NAMALWA (cell line): ENCODE results near the gene SLIT3.

Experiments used
- DNase-seq: peaks from one replicate; pipeline ENCODE4 v3.0.0-alpha.2; 2015; ENCODE audit warnings: low spot score

SLIT3 gene

DNA sequence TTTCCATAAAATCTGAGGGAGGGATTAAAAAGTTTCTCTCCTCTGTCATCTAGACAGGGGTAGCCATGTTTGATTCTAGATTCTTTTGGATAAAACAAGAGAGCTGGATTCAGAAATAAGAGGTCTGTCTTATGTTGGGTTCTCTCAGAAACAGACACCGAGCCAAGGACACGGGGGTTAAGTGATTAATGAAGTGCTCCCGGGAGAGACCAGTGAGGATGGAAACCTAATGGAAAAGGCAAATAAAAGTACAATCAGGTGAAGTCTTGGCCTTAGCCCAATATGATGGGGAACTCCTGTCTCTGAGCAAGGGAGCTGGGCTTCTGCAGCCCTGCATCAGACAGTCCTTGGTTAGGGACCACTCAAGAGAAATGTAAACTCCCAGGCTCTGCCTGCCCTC lies 413.0 kb downstream of the SLIT3 start:
- no peak for DNase-seq

- no peak for DNase-seq
These were observed 414.8 kb downstream of the SLIT3 start for GRCh38 chr5:168886157-168886556.

DNA sequence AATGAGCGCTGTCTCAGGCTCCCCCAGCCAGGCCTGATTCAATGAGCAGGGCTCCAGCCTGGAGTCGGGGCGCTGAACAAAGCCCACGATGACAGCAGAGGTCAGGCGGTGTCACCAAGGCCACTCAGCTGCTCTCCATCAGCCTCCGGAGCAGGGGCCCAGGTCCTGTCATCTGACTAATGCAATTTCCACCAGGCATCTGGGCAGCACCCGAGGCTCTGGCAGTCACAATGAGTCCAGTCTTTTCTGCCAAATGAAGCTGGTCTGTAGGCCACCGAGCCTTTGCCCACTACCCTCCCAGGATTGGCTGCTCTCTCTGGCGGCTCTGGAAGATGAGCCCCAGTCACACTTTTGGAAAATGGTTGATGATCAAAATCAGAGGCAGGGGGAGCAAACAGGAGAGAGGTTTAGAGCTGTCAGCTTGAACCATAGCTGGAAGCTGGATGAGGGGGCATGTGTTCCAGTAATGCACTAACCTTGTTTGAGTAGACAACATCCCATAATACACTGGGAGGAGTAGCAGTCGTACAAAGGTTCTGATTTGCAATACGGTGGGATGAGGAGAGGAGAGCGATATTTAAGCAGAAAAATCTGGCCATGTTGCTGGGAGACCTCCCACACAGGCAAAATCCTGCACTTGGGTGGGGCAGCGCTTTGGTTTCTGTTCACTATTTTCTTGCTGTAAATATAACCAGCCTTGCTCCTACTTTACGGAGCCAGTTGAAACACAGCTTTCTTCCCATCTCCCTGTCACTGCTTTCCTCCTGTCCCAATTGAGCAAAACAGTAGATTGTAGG lies 415.4 kb downstream of the SLIT3 start:
- no peak for DNase-seq

DNA sequence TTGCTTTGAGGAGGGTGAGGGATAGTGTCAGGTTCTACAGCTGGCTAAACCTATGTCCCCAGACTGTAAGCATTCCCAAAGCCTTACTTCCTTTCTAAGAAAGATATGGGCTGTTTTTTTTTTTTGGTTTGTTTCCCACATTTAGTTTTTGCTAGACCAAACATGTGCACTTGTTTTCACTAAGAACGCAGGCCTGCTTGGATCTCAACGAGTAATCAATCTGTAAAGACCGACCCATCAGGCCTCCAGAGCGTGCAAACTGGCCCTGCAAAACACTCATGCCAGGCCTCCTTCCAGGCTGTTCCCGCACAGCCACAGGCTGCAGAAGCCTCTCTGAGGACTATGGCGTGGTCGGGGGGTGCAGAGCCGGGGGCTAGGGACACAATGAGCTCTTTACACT lies 416.9 kb downstream of the SLIT3 start:
- DNase-seq = no peak

GRCh38 chr5:168883281-168883741 lies 417.6 kb downstream of the SLIT3 start:
- DNase-seq = no peak

DNA sequence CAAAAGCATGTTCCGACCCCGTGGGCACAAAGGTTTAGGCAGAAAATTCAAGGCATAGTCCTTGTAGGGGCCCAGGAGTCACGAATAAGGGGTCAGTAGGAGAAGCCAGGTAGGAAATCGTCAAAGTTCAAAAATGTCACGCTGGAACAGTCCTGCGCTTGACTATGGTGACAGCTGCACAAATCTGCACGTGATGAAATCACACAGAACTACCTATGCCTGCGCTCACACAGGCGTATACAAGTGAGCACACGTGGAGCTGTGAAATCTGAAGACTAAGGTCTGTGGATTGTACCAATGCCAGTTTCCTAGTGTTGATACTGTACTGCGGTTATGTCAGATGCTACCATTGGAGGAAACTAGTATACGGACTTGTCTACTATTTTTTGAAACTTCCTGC lies 418.7 kb downstream of the SLIT3 start:
- DNase-seq = no peak

- DNase-seq = no peak
These were observed 419.4 kb downstream of the SLIT3 start for GRCh38 chr5:168881427-168882149.

GRCh38 chr5:168879929-168880328 lies 421.0 kb downstream of the SLIT3 start:
- peak; percentile 56 for DNase-seq

- DNase-seq = no peak
These were observed 421.6 kb downstream of the SLIT3 start for GRCh38 chr5:168879331-168879730.

DNA sequence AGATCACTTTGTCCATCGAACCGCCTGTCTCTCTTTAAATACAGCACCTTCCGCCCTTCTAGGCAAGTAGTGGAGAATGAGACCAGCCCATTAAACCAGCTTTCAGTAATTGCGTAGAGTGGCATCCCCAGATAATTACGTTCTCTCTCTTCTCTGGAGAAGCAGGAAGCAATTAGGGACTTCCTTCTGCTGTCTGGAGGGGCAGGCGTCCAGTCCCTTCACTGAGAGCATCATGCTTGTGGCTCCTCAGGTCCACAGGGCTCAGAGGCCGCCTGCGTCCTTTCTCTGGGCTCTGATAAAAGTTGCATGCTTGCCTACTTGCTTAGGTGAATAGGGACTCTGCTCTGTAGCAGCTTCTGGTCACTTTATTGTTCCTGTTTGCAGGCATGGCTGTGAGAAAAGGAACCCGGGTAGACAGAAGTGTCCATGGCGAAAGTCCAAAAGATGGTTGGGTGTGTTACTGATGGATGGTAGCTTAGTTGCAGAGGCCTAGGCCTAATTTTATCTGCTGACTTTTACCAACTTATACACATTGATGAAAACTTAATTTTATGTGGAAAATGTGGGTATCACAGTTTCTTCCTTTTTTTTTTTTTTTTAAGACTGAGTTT lies 422.7 kb downstream of the SLIT3 start:
- no peak for DNase-seq

DNA sequence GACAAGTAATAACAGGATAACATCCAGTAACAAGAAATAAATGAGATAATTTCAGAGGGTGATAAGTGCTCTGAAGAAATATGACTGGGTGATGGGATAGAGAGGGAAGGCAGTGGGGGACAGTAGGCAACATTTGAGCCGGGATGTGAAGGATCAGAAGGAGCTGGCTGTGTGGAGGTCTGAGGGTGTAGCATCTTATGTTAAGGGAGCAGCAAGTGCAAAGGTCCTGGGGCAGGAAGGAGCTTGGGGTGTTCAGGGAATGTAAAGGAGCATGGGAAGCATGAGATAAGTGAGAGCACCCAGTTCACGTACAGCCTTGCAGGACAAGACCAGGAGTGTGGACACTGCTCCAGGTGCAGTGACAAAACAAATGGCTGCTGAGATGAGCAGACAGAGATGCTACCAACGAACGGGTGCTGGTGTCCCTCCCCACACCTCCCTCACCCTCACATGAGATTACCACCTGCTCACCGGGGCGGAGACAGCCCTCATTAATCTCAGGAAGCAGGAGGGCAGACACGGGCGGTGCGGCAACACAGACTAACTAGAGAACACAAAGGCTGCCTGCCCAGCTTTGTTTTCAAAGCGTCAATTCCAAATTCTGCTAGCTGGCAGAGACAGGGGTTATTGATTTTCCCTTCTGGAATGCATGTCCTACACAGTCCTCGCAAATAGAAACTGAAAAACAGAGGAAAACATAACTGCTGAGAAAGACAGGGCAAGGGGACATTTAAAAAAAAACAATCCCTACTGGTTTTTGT lies 423.6 kb downstream of the SLIT3 start:
- no peak for DNase-seq

- no peak for DNase-seq
These were observed 424.5 kb downstream of the SLIT3 start for GRCh38 chr5:168876419-168876818.

GRCh38 chr5:168875832-168876231 lies 425.1 kb downstream of the SLIT3 start:
- DNase-seq = no peak

DNA sequence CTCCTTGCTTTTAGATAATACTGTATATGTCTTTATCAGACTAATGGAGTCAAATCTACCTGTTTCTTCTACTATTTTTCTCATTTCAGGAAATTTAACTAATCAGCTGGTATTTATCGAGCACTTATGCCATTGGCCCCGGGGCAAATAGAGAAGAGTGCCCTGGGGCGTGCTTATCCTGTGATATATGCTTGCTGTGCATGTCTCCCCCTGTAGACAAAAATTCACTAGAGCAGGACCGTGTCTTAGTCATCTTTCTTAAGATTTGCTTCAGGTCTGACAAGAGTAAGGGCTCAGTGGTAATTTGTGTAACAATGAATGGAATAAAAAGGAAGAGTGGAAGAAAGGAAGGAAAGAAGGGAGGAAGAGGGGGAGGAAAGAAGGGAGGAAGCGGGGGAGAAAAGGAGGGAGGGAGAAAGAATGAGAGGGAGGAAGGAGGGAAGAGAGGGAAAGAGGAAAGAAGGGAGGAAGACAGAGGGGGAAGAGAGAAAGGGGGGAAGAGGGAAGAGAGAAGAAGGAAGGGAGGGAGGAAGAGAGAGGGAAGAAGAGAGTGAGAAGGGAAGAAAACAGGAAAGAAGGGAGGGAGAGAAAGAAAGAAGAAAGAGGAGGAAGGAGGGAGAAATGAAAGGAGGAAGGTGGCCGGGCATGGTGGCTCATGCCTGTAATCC lies 426.1 kb downstream of the SLIT3 start:
- peak; percentile 11 for DNase-seq

DNA sequence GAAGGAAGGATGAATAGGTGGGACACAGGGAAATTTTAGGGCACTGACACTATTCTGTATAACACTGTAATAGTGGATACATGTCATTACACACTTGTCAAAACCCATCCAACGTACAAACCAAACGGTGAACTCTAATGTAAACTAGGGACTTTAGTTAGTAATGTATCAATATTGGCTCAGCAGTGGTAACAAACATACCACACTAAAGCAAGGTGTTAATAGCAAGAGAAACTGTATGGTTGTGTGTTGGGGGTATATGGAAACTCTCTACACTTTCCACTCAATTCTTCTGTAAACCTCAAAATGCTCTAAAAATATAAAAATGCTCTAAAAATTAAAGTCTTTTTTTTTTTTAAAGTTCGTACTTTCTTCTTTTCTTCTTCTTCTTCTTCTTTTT lies 428.7 kb downstream of the SLIT3 start:
- no peak for DNase-seq

DNA sequence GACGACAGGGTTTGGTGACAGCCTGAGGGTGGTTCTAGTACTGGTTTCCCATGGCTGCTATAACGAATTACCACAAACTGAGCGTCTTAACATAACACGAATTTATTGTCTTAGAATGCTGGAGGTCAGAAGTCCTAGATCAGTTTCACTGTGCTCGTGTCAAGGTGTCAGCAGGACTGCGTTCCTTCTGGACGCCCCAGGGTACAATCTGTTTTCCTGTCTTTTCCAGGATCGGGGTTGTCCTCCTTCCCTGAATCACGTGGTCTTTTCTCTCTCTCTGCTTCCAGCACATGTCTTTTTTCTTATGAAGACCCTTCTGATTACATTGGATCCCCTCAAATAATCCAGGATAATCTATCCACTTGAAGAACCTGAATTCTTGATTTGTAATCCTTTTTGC lies 430.0 kb downstream of the SLIT3 start:
- no peak for DNase-seq

DNA sequence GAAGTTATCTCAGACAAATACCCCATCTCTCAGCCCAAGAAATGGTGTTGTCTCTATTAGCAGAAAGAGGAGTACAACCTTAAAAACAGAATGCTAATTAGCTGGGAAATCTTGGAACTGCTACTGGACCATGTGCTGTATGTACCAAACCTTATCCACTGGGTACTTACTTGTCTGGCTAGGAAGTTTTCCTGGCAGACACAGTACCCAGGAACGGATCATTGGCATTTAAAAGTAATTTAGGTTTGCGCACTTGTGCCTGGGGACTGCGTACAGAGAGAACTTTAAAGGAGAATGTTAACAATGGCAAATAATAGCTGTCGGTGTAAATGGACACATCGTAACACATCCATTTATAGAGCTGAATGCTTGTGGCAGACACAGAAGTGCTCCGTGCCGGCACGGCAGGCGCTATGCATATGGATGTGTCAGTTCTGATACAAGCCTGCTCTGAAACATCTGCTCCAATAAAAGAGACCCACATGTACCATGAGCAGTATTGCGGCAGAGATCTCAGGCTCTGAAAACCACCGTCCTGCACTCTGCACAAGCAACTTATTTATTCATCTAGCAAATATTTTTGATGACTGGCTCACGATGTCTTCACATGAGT lies 431.2 kb downstream of the SLIT3 start:
- no peak for DNase-seq

- DNase-seq = no peak
These were observed 433.7 kb downstream of the SLIT3 start for GRCh38 chr5:168867241-168867640.

GRCh38 chr5:168865968-168866367 lies 435.0 kb downstream of the SLIT3 start:
- DNase-seq = no peak

DNA sequence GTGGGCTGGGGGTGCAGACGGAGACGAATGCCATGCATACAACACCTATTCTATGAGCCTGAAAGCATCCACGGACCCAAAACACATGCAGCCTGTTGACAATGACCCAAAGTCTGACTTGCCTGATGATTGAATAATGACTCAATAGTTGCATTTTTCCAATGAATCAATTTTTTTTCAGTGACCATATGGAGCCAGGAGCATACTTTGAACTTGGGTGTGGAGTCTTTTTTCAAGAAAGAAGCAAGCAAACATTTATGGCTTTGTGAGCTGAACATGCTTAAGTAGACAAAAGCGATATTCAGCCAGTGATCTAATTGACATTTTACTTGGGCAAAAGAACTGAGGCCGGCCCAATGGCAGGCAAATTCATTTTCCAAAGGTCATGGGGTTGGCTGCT lies 437.9 kb downstream of the SLIT3 start:
- DNase-seq = no peak

GRCh38 chr5:168860503-168860902 lies 440.4 kb downstream of the SLIT3 start:
- no peak for DNase-seq
